Suprapubic skin (tissue), 4 donors: ENCODE data around the gene HPS6.

ENCODE experiments used
- EP300 ChIP-seq: sonication (generic); formaldehyde crosslinking; IDR thresholded peaks from one replicate; pipeline ENCODE4 v1.6.1; 2017; ENCODE audit warnings: antibody characterized with exemption
- POLR2A ChIP-seq, 2 donors: fragments of 450-650 bp; IDR thresholded peaks; one replicate each; pipeline ENCODE4 v1.6.1; 2017; ENCODE audit warnings: antibody characterized with exemption in 2 of 2, mild to moderate bottlenecking in 2 of 2, moderate library complexity in 2 of 2
- POLR2AphosphoS5 ChIP-seq, 3 donors: sonication (generic); formaldehyde crosslinking; IDR thresholded peaks; one replicate each; pipeline ENCODE4 v1.6.1; 2017; ENCODE audit warnings: antibody characterized with exemption in 3 of 3
- TF ChIP-seq, protein P1 (sequence below), 2 donors: fragments of 200-600 bp in 1 of 2; fragments of 450-650 bp in 1 of 2; sonication (generic) in 1 of 2; IDR thresholded peaks; one replicate each; pipeline ENCODE4 v1.5.1; 2016 to 2019; ENCODE audit warnings: antibody characterized with exemption in 2 of 2, mild to moderate bottlenecking in 1 of 2, moderate library complexity in 1 of 2

DNA sequence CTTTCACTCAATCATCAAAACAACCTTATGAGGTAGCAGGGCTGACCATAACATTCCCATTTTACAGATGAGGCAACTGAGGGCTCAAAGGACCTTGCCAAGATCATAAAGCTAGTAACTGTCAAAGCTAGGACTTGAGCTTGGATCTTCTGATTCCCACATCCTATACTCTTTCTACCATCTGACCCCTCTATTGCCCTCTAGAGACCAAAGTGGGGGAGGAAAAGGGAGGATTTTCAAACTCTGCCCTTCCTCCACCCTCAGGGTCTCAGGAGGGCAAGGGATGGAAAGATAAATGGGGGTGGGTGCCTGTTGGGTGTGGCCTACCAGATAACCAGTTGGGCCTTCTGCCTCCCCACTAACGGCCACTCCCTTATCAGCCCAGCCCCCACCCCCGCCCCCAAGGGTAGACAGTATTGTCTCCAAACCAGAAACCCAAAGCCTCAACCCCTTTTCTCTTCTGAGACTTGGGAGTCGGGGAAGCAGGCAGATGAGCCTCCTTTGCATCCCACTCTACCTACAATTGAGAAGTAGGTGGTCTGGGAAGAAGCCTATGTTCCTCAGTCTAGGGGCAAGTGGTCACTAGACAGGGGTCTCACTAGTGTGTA lies 47.2 kb downstream of the HPS6 start:
- TF ChIP-seq POLR2AphosphoS5 (IDR thresholded peaks at IDR 0.05) = no peak
- TF ChIP-seq, protein P1, sequence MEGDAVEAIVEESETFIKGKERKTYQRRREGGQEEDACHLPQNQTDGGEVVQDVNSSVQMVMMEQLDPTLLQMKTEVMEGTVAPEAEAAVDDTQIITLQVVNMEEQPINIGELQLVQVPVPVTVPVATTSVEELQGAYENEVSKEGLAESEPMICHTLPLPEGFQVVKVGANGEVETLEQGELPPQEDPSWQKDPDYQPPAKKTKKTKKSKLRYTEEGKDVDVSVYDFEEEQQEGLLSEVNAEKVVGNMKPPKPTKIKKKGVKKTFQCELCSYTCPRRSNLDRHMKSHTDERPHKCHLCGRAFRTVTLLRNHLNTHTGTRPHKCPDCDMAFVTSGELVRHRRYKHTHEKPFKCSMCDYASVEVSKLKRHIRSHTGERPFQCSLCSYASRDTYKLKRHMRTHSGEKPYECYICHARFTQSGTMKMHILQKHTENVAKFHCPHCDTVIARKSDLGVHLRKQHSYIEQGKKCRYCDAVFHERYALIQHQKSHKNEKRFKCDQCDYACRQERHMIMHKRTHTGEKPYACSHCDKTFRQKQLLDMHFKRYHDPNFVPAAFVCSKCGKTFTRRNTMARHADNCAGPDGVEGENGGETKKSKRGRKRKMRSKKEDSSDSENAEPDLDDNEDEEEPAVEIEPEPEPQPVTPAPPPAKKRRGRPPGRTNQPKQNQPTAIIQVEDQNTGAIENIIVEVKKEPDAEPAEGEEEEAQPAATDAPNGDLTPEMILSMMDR (IDR thresholded peaks at IDR 0.05) = no peak
- TF ChIP-seq POLR2A (IDR thresholded peaks at IDR 0.05) = no peak
- TF ChIP-seq EP300 = no peak
